ENCODE measurements around the gene RRP36.
"Not testable (repeated sequence)": the region's sequence is repeated elsewhere in the genome, so short reads cannot be mapped to it uniquely, and the experiment has no call there.

The RRP36 gene

DNA sequence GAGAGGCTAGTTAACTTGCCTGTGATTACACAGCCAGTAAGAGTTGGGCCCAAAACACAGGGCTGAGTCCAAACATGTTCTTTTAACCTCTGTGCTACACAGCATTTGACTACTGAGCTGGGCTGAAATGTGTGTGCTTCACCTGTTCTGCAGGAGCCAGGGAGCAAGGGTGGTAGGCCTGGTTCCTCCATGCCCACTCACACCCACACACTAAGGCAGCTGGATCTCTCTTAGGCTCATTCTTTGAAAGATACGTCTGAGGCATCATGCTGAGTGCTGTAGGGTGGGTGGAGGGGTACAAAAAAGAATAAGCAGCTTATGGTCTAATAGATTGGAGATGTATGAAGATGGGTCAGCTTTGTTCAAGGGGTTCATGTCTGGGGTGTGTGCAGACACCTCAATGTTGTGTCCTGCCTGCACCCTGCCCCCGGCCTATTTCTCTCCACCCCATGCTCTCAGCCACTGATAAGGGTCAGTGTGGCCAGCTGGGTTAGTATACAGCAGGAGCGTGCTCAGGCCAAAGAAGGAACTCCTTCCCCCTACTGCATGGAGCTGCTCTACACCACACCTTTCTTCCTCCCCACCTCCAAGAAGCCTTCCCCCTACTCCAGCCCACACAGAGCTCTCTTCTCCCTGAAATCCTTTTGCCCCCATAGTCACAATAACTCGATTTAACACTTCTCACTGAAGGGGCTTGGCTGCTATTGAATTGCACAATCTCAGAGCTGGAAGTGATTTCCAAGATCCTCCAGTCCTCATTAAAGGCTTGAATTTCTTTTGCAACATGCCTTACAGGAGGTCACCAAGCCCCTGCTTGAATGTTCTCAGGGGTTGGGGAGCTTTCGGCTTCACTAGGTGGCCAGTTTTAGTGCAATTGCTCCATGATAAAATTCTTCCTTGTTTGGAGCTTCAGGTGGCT, 33.6 kb upstream of the RRP36 start:
- Histone ChIP-seq H3K27me3 (ENCODE audit: insufficient read depth, low read length) (no peaks in the 10 kb centered on the region), H3K27ac (ENCODE audit: low read length) (no peak overlapping the region), H3K36me3 (ENCODE audit: insufficient read depth, low read depth, low read length) (peaks cover 32% of the 10 kb centered on the region), H3K4me1 (ENCODE audit: insufficient read depth, low read length) (no peaks in the 10 kb centered on the region), H3K9me3 (ENCODE audit: insufficient read depth, low read depth, low read length) (no peaks in the 10 kb centered on the region), H3K9ac (ENCODE audit: low read depth, low read length) (no peak overlapping the region), H3K4me3 (ENCODE audit: low read length) (no peak overlapping the region)

DNA sequence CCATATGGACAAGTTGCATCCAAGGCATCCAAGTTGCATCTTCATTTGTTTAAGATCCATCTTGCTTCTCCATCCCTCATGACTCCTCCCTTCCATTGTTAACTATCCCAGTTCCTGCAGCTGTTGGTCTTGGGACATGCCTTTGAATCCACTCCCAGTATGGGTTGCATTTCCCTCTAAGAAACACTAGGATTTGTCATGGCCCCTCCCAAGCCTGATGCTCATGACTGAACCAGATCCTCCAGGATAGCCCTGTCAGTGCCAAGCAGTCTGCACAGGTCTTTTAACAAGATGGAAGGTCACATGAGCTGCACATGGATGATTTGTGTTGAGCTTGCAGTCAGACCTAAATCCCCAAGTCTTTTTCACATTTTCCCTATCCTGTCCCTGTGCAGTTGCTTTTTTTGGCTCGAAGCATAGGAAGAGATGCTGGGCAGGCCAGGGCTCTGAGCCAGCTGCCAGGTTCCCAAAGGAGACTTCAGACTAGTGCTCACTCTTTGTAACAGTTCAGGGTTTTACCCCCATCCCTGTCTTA, 32.9 kb upstream of the RRP36 start:
- no peaks in the 10 kb centered on the region for H3K27me3 ChIP-seq (ENCODE audit: insufficient read depth, low read length)
- no peaks in the 10 kb centered on the region for H3K4me1 ChIP-seq (ENCODE audit: insufficient read depth, low read length)
- H3K9me3 ChIP-seq (ENCODE audit: insufficient read depth, low read depth, low read length): no peaks in the 10 kb centered on the region
- H3K4me3 ChIP-seq (ENCODE audit: low read length): no peak overlapping the region
- no peak overlapping the region for H3K9ac ChIP-seq (ENCODE audit: low read depth, low read length)
- H3K36me3 ChIP-seq (ENCODE audit: insufficient read depth, low read depth, low read length): peaks cover 32% of the 10 kb centered on the region
- no peak overlapping the region for H3K27ac ChIP-seq (ENCODE audit: low read length)

DNA sequence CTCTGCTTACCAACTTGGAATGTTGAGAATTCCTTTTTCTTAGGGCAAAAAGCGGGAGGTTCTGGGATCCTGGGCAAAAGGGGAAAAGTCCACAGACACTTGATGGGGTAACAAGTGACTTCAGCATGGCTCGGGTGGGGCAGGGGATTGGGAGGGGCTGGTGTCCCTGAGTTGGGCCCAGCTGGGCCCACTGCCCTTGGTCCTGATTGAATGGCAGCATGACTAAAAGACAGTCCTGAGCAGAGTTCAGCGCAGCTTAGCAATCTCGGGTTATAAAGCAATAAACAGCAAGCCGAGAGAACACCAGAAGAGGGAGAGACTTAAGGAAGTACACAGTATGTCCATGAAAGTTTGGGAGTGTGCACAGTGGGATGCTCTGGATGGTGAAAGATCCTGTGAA, 31.5 kb upstream of the RRP36 start:
- Histone ChIP-seq H3K36me3 (ENCODE audit: insufficient read depth, low read depth, low read length) (peaks cover 32% of the 10 kb centered on the region), H3K9ac (ENCODE audit: low read depth, low read length) (no peak overlapping the region), H3K27me3 (ENCODE audit: insufficient read depth, low read length) (no peaks in the 10 kb centered on the region), H3K4me3 (ENCODE audit: low read length) (no peak overlapping the region), H3K4me1 (ENCODE audit: insufficient read depth, low read length) (no peaks in the 10 kb centered on the region), H3K27ac (ENCODE audit: low read length) (no peak overlapping the region), H3K9me3 (ENCODE audit: insufficient read depth, low read depth, low read length) (no peaks in the 10 kb centered on the region)

DNA sequence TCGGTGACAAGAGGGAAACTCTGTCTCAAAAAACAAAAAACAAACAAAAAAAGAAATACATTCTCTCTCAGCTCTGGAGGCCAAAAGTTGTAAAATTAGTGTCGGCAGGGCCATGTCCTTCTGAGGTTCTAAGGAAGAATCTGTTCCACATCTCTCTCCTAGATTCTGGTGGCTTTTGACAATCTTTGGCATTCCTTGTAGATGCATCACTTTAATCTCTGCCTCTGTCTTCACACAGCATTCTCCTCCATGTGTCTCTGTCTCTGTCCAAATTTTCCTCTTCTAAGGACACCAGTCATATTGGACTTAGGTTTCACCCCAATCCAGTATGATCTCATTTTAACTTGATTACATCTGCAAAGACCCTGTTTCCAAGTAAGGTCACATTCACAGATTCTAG, 28.0 kb upstream of the RRP36 start:
- Histone ChIP-seq H3K36me3 (ENCODE audit: insufficient read depth, low read depth, low read length) (peaks cover 26% of the 10 kb centered on the region), H3K27ac (ENCODE audit: low read length) (no peak overlapping the region), H3K9me3 (ENCODE audit: insufficient read depth, low read depth, low read length) (no peaks in the 10 kb centered on the region), H3K4me3 (ENCODE audit: low read length) (no peak overlapping the region), H3K9ac (ENCODE audit: low read depth, low read length) (no peak overlapping the region), H3K4me1 (ENCODE audit: insufficient read depth, low read length) (no peaks in the 10 kb centered on the region), H3K27me3 (ENCODE audit: insufficient read depth, low read length) (no peaks in the 10 kb centered on the region)

DNA sequence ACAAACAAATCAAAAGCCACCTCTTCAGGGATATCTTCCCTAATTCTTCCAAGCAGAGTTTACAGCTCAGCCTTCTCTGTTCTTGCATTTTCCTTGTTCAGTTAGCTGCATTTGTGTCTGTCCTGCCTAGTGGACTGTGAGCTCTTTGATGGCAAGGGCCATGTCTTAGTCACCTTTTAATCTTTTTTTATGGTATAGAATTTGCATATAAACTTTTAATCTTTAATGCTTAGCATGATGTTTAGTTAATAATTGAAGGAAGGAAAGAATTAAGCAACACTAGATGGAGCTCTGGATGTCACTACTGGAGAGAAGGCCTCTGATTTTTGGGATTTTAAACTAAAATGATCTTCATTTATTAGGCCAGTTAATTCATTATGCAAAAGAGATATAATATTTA, 24.9 kb upstream of the RRP36 start:
- Histone ChIP-seq H3K36me3 (ENCODE audit: insufficient read depth, low read depth, low read length) (no peaks in the 10 kb centered on the region), H3K4me3 (ENCODE audit: low read length) (no peak overlapping the region), H3K9me3 (ENCODE audit: insufficient read depth, low read depth, low read length) (no peaks in the 10 kb centered on the region), H3K9ac (ENCODE audit: low read depth, low read length) (no peak overlapping the region), H3K4me1 (ENCODE audit: insufficient read depth, low read length) (no peaks in the 10 kb centered on the region), H3K27ac (ENCODE audit: low read length) (no peak overlapping the region), H3K27me3 (ENCODE audit: insufficient read depth, low read length) (no peaks in the 10 kb centered on the region)

DNA sequence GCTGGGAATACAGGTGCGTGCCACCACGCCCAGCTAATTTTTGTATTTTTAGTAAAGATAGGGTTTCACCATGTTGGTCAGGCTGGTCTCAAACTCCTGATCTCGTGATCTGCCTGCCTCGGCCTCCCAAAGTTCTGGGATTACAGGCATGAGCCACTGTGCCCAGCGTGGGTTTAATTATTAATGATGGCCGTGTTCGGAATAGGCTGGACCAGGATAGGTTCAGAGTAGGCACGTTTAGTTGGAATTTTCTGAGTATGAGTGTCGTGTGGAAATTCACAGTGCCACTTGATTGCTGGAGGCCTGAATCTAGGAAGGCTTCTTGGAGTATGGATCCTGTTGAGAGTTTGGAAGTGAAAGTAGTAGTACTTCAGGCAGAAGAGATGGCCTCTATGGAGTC, 23.2 kb upstream of the RRP36 start:
- not testable (repeated sequence) for H3K36me3 ChIP-seq (ENCODE audit: insufficient read depth, low read depth, low read length); H3K27me3 ChIP-seq (ENCODE audit: insufficient read depth, low read length); H3K9me3 ChIP-seq (ENCODE audit: insufficient read depth, low read depth, low read length); H3K4me3 ChIP-seq (ENCODE audit: low read length); H3K27ac ChIP-seq (ENCODE audit: low read length); H3K9ac ChIP-seq (ENCODE audit: low read depth, low read length); H3K4me1 ChIP-seq (ENCODE audit: insufficient read depth, low read length)

DNA sequence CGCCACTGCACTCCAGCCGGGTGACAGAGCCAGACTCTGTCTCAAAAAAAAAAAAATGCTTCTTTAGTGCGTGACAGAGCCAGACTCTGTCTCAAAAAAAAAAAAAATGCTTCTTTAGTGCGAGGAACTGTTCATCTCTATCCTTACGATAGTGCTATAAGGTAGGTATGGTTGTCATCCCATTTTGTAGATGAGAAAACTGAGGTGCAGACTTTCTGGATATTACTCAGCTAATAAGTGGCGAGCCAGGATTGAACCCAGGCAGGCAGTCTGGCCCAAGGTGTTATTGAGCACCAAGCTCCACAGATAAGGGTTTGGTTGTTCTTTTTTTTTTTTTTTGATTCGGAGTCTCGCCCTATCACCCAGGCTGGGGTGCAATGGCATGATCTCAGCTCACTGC, 19.6 kb upstream of the RRP36 start:
- Histone ChIP-seq H3K27ac (ENCODE audit: low read length) (no peak overlapping the region), H3K4me3 (ENCODE audit: low read length) (no peak overlapping the region), H3K36me3 (ENCODE audit: insufficient read depth, low read depth, low read length) (peaks cover 11% of the 10 kb centered on the region; the same call in 1 of the 2 replicates)

DNA sequence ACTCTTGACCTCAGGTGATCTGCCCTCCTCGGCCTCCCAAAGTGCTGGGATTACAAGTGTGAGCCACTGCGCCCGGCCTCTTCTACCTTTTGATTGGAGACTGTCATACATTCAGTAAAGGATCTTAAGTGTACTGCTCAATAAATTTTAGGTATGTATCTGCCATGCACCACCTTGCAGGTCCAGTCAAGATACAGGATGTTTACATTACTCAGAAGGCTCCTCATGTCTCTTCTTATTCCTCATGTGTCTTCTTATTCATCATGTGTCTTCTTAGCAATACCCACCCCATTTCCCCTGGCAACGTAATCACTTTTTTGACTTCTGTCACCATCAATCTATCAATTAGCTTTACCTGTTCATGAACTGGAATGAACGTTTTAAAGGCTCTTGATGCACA, 15.6 kb upstream of the RRP36 start:
- Histone ChIP-seq H3K36me3 (ENCODE audit: insufficient read depth, low read depth, low read length) (peaks cover 51% of the 10 kb centered on the region), H3K27me3 (ENCODE audit: insufficient read depth, low read length) (no peaks in the 10 kb centered on the region), H3K4me3 (ENCODE audit: low read length) (no peak overlapping the region), H3K4me1 (ENCODE audit: insufficient read depth, low read length) (no peaks in the 10 kb centered on the region), H3K27ac (ENCODE audit: low read length) (no peak overlapping the region), H3K9me3 (ENCODE audit: insufficient read depth, low read depth, low read length) (no peaks in the 10 kb centered on the region), H3K9ac (ENCODE audit: low read depth, low read length) (no peak overlapping the region)

More for the DNA sequence above, 19.6 kb upstream of the RRP36 start:
- Histone ChIP-seq H3K9me3 (ENCODE audit: insufficient read depth, low read depth, low read length) (no peaks in the 10 kb centered on the region), H3K9ac (ENCODE audit: low read depth, low read length) (no peak overlapping the region), H3K4me1 (ENCODE audit: insufficient read depth, low read length) (no peaks in the 10 kb centered on the region), H3K27me3 (ENCODE audit: insufficient read depth, low read length) (no peaks in the 10 kb centered on the region)

DNA sequence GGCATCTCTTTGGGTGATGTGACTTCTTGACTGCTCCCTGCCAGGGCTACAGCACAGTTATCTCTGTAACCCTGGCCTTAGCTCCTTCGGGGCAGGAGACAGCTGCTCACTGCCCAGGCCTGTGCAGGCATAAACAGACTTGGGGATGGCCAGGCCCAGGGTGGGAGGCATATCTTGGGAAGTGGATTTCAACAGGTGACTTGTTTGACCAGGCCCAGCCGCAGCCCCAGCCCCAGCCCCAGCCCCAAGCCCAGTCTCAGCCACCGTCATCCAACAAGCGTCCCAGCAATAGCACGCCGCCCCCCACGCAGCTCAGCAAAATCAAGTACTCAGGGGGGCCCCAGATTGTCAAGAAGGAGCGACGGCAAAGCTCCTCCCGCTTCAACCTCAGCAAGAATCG, 15.2 kb upstream of the RRP36 start:
- Histone ChIP-seq H3K4me1 (ENCODE audit: insufficient read depth, low read length) (no peaks in the 10 kb centered on the region), H3K4me3 (ENCODE audit: low read length) (no peak overlapping the region), H3K9ac (ENCODE audit: low read depth, low read length) (no peak overlapping the region), H3K27me3 (ENCODE audit: insufficient read depth, low read length) (no peaks in the 10 kb centered on the region), H3K9me3 (ENCODE audit: insufficient read depth, low read depth, low read length) (no peaks in the 10 kb centered on the region), H3K27ac (ENCODE audit: low read length) (no peak overlapping the region), H3K36me3 (ENCODE audit: insufficient read depth, low read depth, low read length) (peaks cover 55% of the 10 kb centered on the region)

DNA sequence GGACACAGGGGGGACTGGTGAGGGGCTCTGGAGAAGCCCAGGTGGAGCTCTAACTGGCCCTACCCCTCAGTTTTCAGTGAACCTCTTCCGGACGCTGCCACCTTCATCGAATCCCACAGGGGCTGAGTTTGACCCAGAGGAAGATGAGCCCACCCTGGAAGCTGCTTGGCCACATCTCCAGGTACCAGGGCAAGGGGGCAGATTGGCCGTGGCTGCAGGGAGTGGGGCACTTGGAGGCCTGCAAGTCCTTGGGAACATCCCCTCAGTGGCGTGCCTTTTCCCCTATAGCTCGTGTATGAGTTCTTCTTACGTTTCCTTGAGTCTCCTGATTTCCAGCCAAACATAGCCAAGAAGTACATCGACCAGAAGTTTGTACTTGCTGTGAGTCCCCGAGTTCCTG, 14.3 kb upstream of the RRP36 start:
- Histone ChIP-seq H3K4me1 (ENCODE audit: insufficient read depth, low read length) (peaks cover 1% of the 10 kb centered on the region; the same call in 1 of the 2 replicates), H3K27me3 (ENCODE audit: insufficient read depth, low read length) (no peaks in the 10 kb centered on the region), H3K9me3 (ENCODE audit: insufficient read depth, low read depth, low read length) (no peaks in the 10 kb centered on the region), H3K27ac (ENCODE audit: low read length) (no peak overlapping the region), H3K4me3 (ENCODE audit: low read length) (no peak overlapping the region), H3K36me3 (ENCODE audit: insufficient read depth, low read depth, low read length) (peaks cover 64% of the 10 kb centered on the region), H3K9ac (ENCODE audit: low read depth, low read length) (no peak overlapping the region)

DNA sequence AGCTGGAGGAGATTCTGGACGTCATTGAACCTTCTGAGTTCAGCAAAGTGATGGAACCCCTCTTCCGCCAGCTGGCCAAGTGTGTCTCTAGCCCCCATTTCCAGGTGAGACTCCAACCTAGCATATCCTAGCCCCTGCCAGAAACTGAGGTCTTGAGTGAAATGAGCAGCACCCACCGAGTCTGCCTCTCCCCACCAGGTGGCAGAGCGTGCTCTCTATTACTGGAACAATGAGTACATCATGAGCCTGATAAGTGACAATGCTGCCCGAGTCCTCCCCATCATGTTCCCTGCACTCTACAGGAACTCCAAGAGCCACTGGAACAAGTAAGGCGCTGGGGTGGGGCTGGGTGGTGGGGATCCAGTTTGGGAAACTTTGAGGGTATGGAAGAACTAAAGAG, 12.3 kb upstream of the RRP36 start:
- H3K9ac ChIP-seq (ENCODE audit: low read depth, low read length): no peak overlapping the region
- no peaks in the 10 kb centered on the region for H3K9me3 ChIP-seq (ENCODE audit: insufficient read depth, low read depth, low read length)
- no peak overlapping the region for H3K27ac ChIP-seq (ENCODE audit: low read length)
- peaks cover 10% of the 10 kb centered on the region; the same call in 1 of the 2 replicates for H3K4me1 ChIP-seq (ENCODE audit: insufficient read depth, low read length)
- H3K36me3 ChIP-seq (ENCODE audit: insufficient read depth, low read depth, low read length): peaks cover 70% of the 10 kb centered on the region
- no peak overlapping the region for H3K4me3 ChIP-seq (ENCODE audit: low read length)
- no peaks in the 10 kb centered on the region for H3K27me3 ChIP-seq (ENCODE audit: insufficient read depth, low read length)

DNA sequence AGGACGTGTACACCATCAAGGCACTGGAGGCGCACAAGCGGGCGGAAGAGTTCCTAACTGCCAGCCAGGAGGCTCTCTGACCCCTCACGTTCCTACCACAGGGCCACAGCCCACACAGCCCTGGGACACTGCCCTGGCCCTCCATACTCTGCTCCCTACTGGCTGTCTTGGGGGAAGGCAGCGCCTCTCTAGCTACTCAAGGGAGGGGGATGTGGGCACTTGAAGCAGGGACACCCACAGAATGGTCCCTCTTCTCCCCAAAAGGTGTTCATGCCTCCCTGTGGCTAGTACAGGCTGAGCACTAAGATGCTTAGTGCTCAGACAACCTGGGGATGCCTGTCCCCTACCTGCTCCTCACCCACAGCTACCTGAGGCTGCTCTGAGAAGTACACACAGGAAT, 10.2 kb upstream of the RRP36 start:
- Histone ChIP-seq H3K27me3 (ENCODE audit: insufficient read depth, low read length) (no peaks in the 10 kb centered on the region), H3K9me3 (ENCODE audit: insufficient read depth, low read depth, low read length) (no peaks in the 10 kb centered on the region), H3K4me3 (ENCODE audit: low read length) (no peak overlapping the region), H3K4me1 (ENCODE audit: insufficient read depth, low read length) (peaks cover 15% of the 10 kb centered on the region; the same call in 1 of the 2 replicates), H3K27ac (ENCODE audit: low read length) (no peak overlapping the region), H3K36me3 (ENCODE audit: insufficient read depth, low read depth, low read length) (peaks cover 63% of the 10 kb centered on the region), H3K9ac (ENCODE audit: low read depth, low read length) (no peak overlapping the region)

Measured in iPS-20b (cell line).